GM12892 (cell line): Measurements from ENCODE around the gene SPTB.

Source experiments
- POLR2A ChIP-seq: IDR thresholded peaks from 2 replicates; pipeline ENCODE4 v1.6.1; 2011; ENCODE audit warnings: low read depth, low read length, control low read depth
- POLR2AphosphoS5 ChIP-seq: IDR thresholded peaks from 2 replicates; pipeline ENCODE4 v1.6.1; 2011; ENCODE audit warnings: low read depth, low read length, control low read depth
- TAF1 ChIP-seq: IDR thresholded peaks from 2 replicates; pipeline ENCODE4 v1.6.1; 2011; ENCODE audit warnings: low read depth, mild to moderate bottlenecking, control low read depth, low read length, borderline replicate concordance

- TF ChIP-seq TAF1 (no peak), POLR2A (no peak), POLR2AphosphoS5 (no peak)
Observed at GRCh38 chr14:64875350-64875749, 4.4 kb downstream of the SPTB start.
